H1 (cell line): ENCODE results near the gene JPT2. TPM values are rescaled to one million over a fixed set of nuclear protein-coding genes. Genes with fewer than 3 reads are reported as not detected.

Experiments
- CTCF ChIA-PET: fragments of 300-600 bp; sonication (Branson Sonifier 250); formaldehyde crosslinking; loops from one replicate; lab custom pipeline; 2021; ENCODE audit not compliant: partially characterized antibody; lab: Charles Lee
- POLR2A ChIA-PET: fragments of 300-600 bp; sonication (Branson Sonifier 250); formaldehyde crosslinking; loops from one replicate; lab custom pipeline; 2021; ENCODE audit warnings: inconsistent platforms; ENCODE audit not compliant: partially characterized antibody; lab: Charles Lee
- DNase-seq, 2 experiments: peaks; one replicate each; pipeline versions ENCODE4 v3.0.0 to v3.0.0-alpha.2; 2010 to 2022; ENCODE audit warnings: low spot score in 2 of 2, low read depth in 1 of 2, mixed read lengths in 1 of 2
- FAIRE-seq: peaks from 2 replicates; lab custom pipeline; 2011; peaks lifted over from hg19 to GRCh38; lab: Jason Lieb, UNC
- H2AFZ ChIP-seq: 2 replicates; pipeline ENCODE4 v1.8.1; 2012; ENCODE audit warnings: low read length, inconsistent platforms
- H2AK5ac ChIP-seq: 2 replicates; pipeline ENCODE4 v1.6.1; 2013; ENCODE audit warnings: low read depth, low read length
- H2BK120ac ChIP-seq: replicated peaks from 2 replicates; pipeline ENCODE3; 2013; ENCODE audit warnings: low read depth, low read length, inconsistent platforms
- H2BK12ac ChIP-seq: 2 replicates; pipeline ENCODE4 v1.6.1; 2013; ENCODE audit warnings: low read depth, low read length
- H2BK15ac ChIP-seq: 2 replicates; pipeline ENCODE4 v1.6.1; 2013; ENCODE audit warnings: low read length
- H2BK20ac ChIP-seq: 2 replicates; pipeline ENCODE4 v1.6.1; 2013; ENCODE audit warnings: low read length
- H2BK5ac ChIP-seq: 2 replicates; pipeline ENCODE4 v1.6.1; 2013; ENCODE audit warnings: low read depth, low read length
- H3K14ac ChIP-seq: 2 replicates; pipeline ENCODE4 v1.6.1; 2013; ENCODE audit warnings: inconsistent platforms; ENCODE audit not compliant: insufficient read length
- H3K18ac ChIP-seq: 2 replicates; pipeline ENCODE4 v1.6.1; 2013; ENCODE audit warnings: low read length; ENCODE audit errors: extremely low read depth
- H3K23ac ChIP-seq: 2 replicates; pipeline ENCODE4 v1.6.1; 2013; ENCODE audit warnings: inconsistent platforms; ENCODE audit not compliant: insufficient read length
- H3K23me2 ChIP-seq: 2 replicates; pipeline ENCODE4 v1.6.1; 2013; ENCODE audit warnings: low read depth, low read length
- H3K27ac ChIP-seq: 2 replicates; pipeline ENCODE4 v1.6.1; 2011; ENCODE audit warnings: low read depth, low read length, inconsistent platforms
- H3K27me3 ChIP-seq, 4 experiments: replicated peaks in 1 of 4; 1 replicate in 1 of 4; 2 replicates in 3 of 4; pipeline versions ENCODE4 v1.6.1 to v1.8.1; 2011 to 2013; ENCODE audit warnings: low read length in 3 of 4, mild to moderate bottlenecking in 3 of 4, inconsistent platforms in 2 of 4, mixed read lengths in 2 of 4, moderate library complexity in 1 of 4; ENCODE audit not compliant: control insufficient read depth in 3 of 4, insufficient read depth in 3 of 4; ENCODE audit errors: extremely low read depth in 1 of 4
- H3K36me3 ChIP-seq, 4 experiments: 2 replicates each; pipeline versions ENCODE4 v1.6.1 to v1.8.1; 2011 to 2013; ENCODE audit warnings: mild to moderate bottlenecking in 4 of 4, low read length in 3 of 4, moderate library complexity in 2 of 4, control low read depth in 1 of 4, inconsistent platforms in 1 of 4; ENCODE audit not compliant: insufficient read depth in 4 of 4, control insufficient read depth in 2 of 4
- H3K4ac ChIP-seq: replicated peaks from 2 replicates; pipeline ENCODE3; 2013; ENCODE audit warnings: low read length, low read depth, mixed read lengths, inconsistent platforms; ENCODE audit not compliant: insufficient read length
- H3K4me1 ChIP-seq, 4 experiments: replicated peaks in 1 of 4; 1 replicate in 1 of 4; 2 replicates in 3 of 4; pipeline versions ENCODE4 v1.6.1 to v1.8.1; 2011 to 2013; ENCODE audit warnings: low read length in 3 of 4, inconsistent platforms in 2 of 4, mixed read lengths in 1 of 4; ENCODE audit not compliant: insufficient read depth in 4 of 4, control insufficient read depth in 3 of 4
- H3K4me2 ChIP-seq, 2 experiments: 2 replicates each; pipeline versions ENCODE4 v1.6.1 to v1.8.1; 2011 to 2013; ENCODE audit warnings: low read depth in 2 of 2, low read length in 2 of 2, control low read depth in 1 of 2, inconsistent platforms in 1 of 2, mild to moderate bottlenecking in 1 of 2; ENCODE audit not compliant: insufficient read depth in 1 of 2
- H3K4me3 ChIP-seq, 4 experiments: fragments of 200-600, 300-600 bp in 1 of 4; sonication (generic), shearing (Covaris generic), sonication (Bioruptor Twin) in 1 of 4; 2 replicates each; pipeline versions ENCODE4 v1.5.1 to v1.8.1; 2011 to 2016; ENCODE audit warnings: low read length in 4 of 4, low read depth in 3 of 4, control low read depth in 2 of 4, inconsistent platforms in 2 of 4, mild to moderate bottlenecking in 2 of 4, mixed read lengths in 1 of 4, moderate library complexity in 1 of 4; ENCODE audit not compliant: insufficient read depth in 2 of 4; ENCODE audit errors: extremely low read depth in 1 of 4
- H3K56ac ChIP-seq: replicated peaks from 2 replicates; pipeline ENCODE3; 2013; ENCODE audit warnings: low read depth, mild to moderate bottlenecking, mixed read lengths, low read length, inconsistent platforms; ENCODE audit not compliant: insufficient read length
- H3K79me1 ChIP-seq: 2 replicates; pipeline ENCODE4 v1.6.1; 2013; ENCODE audit warnings: low read depth, low read length, control low read depth
- H3K79me2 ChIP-seq, 2 experiments: 2 replicates each; pipeline versions ENCODE4 v1.6.1 to v1.8.1; 2012 to 2013; ENCODE audit warnings: low read length in 2 of 2, mild to moderate bottlenecking in 2 of 2, inconsistent platforms in 1 of 2; ENCODE audit not compliant: insufficient read depth in 2 of 2, control insufficient read depth in 1 of 2
- H3K9ac ChIP-seq, 4 experiments: replicated peaks in 1 of 4; 1 replicate in 1 of 4; 2 replicates in 3 of 4; pipeline versions ENCODE4 v1.6.1 to v1.8.1; 2011 to 2013; ENCODE audit warnings: low read depth in 3 of 4, low read length in 3 of 4, control low read depth in 2 of 4, mild to moderate bottlenecking in 2 of 4, moderate library complexity in 2 of 4, inconsistent platforms in 1 of 4; ENCODE audit errors: extremely low read depth in 1 of 4
- H3K9me3 ChIP-seq, 2 experiments: 2 replicates each; pipeline versions ENCODE4 v1.6.1 to v1.8.1; 2012 to 2013; ENCODE audit warnings: mild to moderate bottlenecking in 2 of 2, moderate library complexity in 2 of 2, control low read depth in 1 of 2, inconsistent platforms in 1 of 2, low read depth in 1 of 2, low read length in 1 of 2, mixed read lengths in 1 of 2; ENCODE audit not compliant: insufficient read depth in 2 of 2
- H4K20me1 ChIP-seq, 2 experiments: replicated peaks in 1 of 2; 2 replicates each; pipeline versions ENCODE3 to v1.8.1; 2011 to 2013; ENCODE audit warnings: inconsistent platforms in 2 of 2, low read length in 2 of 2, mild to moderate bottlenecking in 1 of 2; ENCODE audit not compliant: insufficient read depth in 2 of 2, control insufficient read depth in 1 of 2
- H4K5ac ChIP-seq: 2 replicates; pipeline ENCODE4 v1.6.1; 2013; ENCODE audit warnings: low read length, low read depth, mixed read lengths, inconsistent platforms; ENCODE audit not compliant: insufficient read length
- H4K8ac ChIP-seq: 2 replicates; pipeline ENCODE4 v1.8.0; 2013; ENCODE audit warnings: mild to moderate bottlenecking, moderate library complexity, low read length, inconsistent platforms; ENCODE audit not compliant: insufficient read depth; ENCODE audit errors: extremely low read depth
- H4K91ac ChIP-seq: replicated peaks from 2 replicates; pipeline ENCODE3; 2013; ENCODE audit warnings: low read length, mixed read lengths, inconsistent platforms; ENCODE audit not compliant: insufficient read length
- CBX8 ChIP-seq: fragments of 300-800, 300-1000 bp; sonication (generic); IDR thresholded peaks from 2 replicates; pipeline ENCODE4 v1.7.1; 2016; ENCODE audit warnings: low read depth, low read length, borderline replicate concordance
- CTCF ChIP-seq, 3 experiments: IDR thresholded peaks; 1 replicate in 2 of 3; 2 replicates in 1 of 3; pipeline versions ENCODE4 v1.5.1 to v1.6.1; 2011; ENCODE audit warnings: low read length in 3 of 3, mild to moderate bottlenecking in 3 of 3, inconsistent platforms in 2 of 3, low read depth in 1 of 3, moderate library complexity in 1 of 3; ENCODE audit not compliant: insufficient read depth in 1 of 3; ENCODE audit errors: control extremely low read depth in 1 of 3
- EZH2 ChIP-seq: fragments of 200-600 bp; sonication (generic); IDR thresholded peaks from 2 replicates; pipeline ENCODE4 v1.7.1; 2012; ENCODE audit warnings: low read depth, mild to moderate bottlenecking, moderate library complexity, low read length, inconsistent platforms; ENCODE audit not compliant: severe bottlenecking
- GTF2F1 ChIP-seq: IDR thresholded peaks from 2 replicates; pipeline ENCODE4 v1.6.1; 2012; ENCODE audit warnings: low read depth, low read length, improper control_type of control experiment, borderline replicate concordance
- HDAC6 ChIP-seq: IDR thresholded peaks from one replicate; pipeline ENCODE4 v1.7.1; 2012; ENCODE audit warnings: low read depth, mild to moderate bottlenecking, inconsistent platforms, low read length, moderate library complexity
- JUND ChIP-seq: IDR thresholded peaks from 2 replicates; pipeline ENCODE4 v1.6.1; 2011; ENCODE audit warnings: mild to moderate bottlenecking, improper control_type of control experiment, low read length
- NANOG ChIP-seq: IDR thresholded peaks from 2 replicates; pipeline ENCODE4 v1.6.1; 2011; ENCODE audit warnings: low read length, low read depth, mild to moderate bottlenecking, inconsistent platforms; ENCODE audit not compliant: insufficient read depth, poor library complexity, severe bottlenecking
- RBBP5 ChIP-seq: IDR thresholded peaks from 2 replicates; pipeline ENCODE4 v1.7.1; 2012; ENCODE audit warnings: low read depth, mild to moderate bottlenecking, inconsistent platforms, low read length, moderate library complexity, borderline replicate concordance
- YY1 ChIP-seq: IDR thresholded peaks from 2 replicates; pipeline ENCODE4 v1.6.1; 2011; ENCODE audit warnings: low read depth, mild to moderate bottlenecking, low read length
- WGBS, 2 experiments: shearing (Covaris generic) in 1 of 2; methylation state at CpG; one replicate each; pipeline versions ENCODE4 v1.1.6 to v1.1.7; 2013 to 2015; ENCODE audit warnings: low lambda C conversion rate in 2 of 2, mixed read lengths in 2 of 2, inconsistent platforms in 1 of 2, low coverage in 1 of 2, missing lambda C conversion rate in 1 of 2; ENCODE audit not compliant: insufficient replicate concordance in 2 of 2, insufficient coverage in 1 of 2, insufficient read length in 1 of 2; ENCODE audit errors: extremely low coverage in 1 of 2, missing lambda C conversion rate in 1 of 2; 5-methylcytosine and 5-hydroxymethylcytosine counted together
- polyA plus RNA-seq, 7 experiments: library from polyadenylated mRNA; depleted of rRNA in 3 of 7; stranded (reverse) in 5 of 7; unstranded in 2 of 7; fragments of >200 nt in 5 of 7; fragments of 200-250 nt in 2 of 7; gene quantifications; 1 replicate in 5 of 7; 2 replicates in 1 of 7; 4 replicates in 1 of 7; pipeline versions ENCODE4 v1.2.1 to v1.2.3, GENCODE V29; 2011 to 2013; ENCODE audit warnings: missing spikeins in 2 of 7, mixed read lengths in 2 of 7
- total RNA-seq: library from RNA; stranded (reverse); fragmentation: NEBNext Ultra II Directional; extraction: Animal tissue kit (Norgen Biotek cat#: 25700); gene quantifications from 2 replicates; pipeline ENCODE4 v1.2.1, GENCODE V29; 2021
- TF ChIP-seq, protein P1 (sequence below): IDR thresholded peaks from 2 replicates; pipeline ENCODE4 v1.6.1; 2011; ENCODE audit warnings: low read length, improper control_type of control experiment

JPT2 gene
- total and polyA plus RNA-seq, 2 of the 8 experiments (the other 6 are each of a cell fraction or from before 2014, with no cell fraction given) = 67.6 to 197 TPM

GRCh38 chr16:1689853-1690252, 11.8 kb downstream of the JPT2 start:
- no peak overlapping the region for H3K9ac ChIP-seq
- peaks cover 36 to 86% (median 70%) of the 10 kb centered on the region in 4 experiments for H3K36me3 ChIP-seq
- FAIRE-seq = no peak
- TF ChIP-seq YY1 = no peak
- TF ChIP-seq RBBP5 = no peak
- no peak for TF ChIP-seq NANOG
- TF ChIP-seq EZH2 = no peak
- no peak for TF ChIP-seq GTF2F1
- no peak for TF ChIP-seq JUND
- TF ChIP-seq, protein P1, sequence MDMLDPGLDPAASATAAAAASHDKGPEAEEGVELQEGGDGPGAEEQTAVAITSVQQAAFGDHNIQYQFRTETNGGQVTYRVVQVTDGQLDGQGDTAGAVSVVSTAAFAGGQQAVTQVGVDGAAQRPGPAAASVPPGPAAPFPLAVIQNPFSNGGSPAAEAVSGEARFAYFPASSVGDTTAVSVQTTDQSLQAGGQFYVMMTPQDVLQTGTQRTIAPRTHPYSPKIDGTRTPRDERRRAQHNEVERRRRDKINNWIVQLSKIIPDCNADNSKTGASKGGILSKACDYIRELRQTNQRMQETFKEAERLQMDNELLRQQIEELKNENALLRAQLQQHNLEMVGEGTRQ = no peak
- no peak for TF ChIP-seq CTCF (IDR thresholded peaks at IDR 0.05; ENCODE audit: control extremely low read depth in 1 of 3, insufficient read depth in 1 of 3, low read depth in 1 of 3, low read length in 3 of 3)
- no peak for TF ChIP-seq CBX8
- TF ChIP-seq HDAC6 = no peak

More at GRCh38 chr16:1689853-1690252, 11.8 kb downstream of the JPT2 start:
- H3K27me3 ChIP-seq = no peaks in the 10 kb centered on the region
- no peaks in the 10 kb centered on the region; the same call in 1 of the 2 replicates for H3K23me2 ChIP-seq
- no peak overlapping the region for H2BK5ac ChIP-seq
- DNase-seq = no peak
- no peak overlapping the region for H3K23ac ChIP-seq
- H2BK12ac ChIP-seq = no peak overlapping the region
- H3K18ac ChIP-seq = no peak overlapping the region
- peaks cover 11% of the 10 kb centered on the region for H3K79me1 ChIP-seq
- no peak overlapping the region for H3K14ac ChIP-seq
- 93% methylated on average over 13 of the region's 13 CpGs; no CpG with 5 or more reads in 1 of the 2 experiments for WGBS, 2 experiments
- H2BK20ac ChIP-seq = no peak overlapping the region
- H3K9me3 ChIP-seq = no peaks in the 10 kb centered on the region
- H3K4ac ChIP-seq = no peak overlapping the region
- no peak overlapping the region; the same call in 1 of the 2 replicates for H4K8ac ChIP-seq
- no peak overlapping the region for H2BK120ac ChIP-seq
- H3K27ac ChIP-seq = no peak overlapping the region
- no peak overlapping the region for H2AFZ ChIP-seq
- H4K20me1 ChIP-seq = peaks cover 28 to 33% of the 10 kb centered on the region in 2 experiments
- H2AK5ac ChIP-seq = no peak overlapping the region
- CTCF ChIA-PET = interaction anchor here (1.3 kb wide), 1 partner anchor 16 kb away, joined by 3 read pairs; the partner anchor contains the start of gene MAPK8IP3
- no peak overlapping the region for H3K56ac ChIP-seq
- H3K79me2 ChIP-seq = peaks cover 16 to 92% of the 10 kb centered on the region in 2 experiments
- no peak overlapping the region for H4K91ac ChIP-seq
- no peak overlapping the region for H3K4me2 ChIP-seq
- no peaks in the 10 kb centered on the region for H3K4me1 ChIP-seq
- H4K5ac ChIP-seq = no peak overlapping the region
- POLR2A ChIA-PET = interaction anchor here (0.6 to 2.4 kb wide), 2 partner anchors 16 to 60 kb away, joined by 3 to 7 read pairs; partner anchors contain the start of gene MAPK8IP3
- H3K4me3 ChIP-seq = no peak overlapping the region
- no peak overlapping the region for H2BK15ac ChIP-seq
